CD4-positive, alpha-beta T cell treated with Interleukin-4 for 4 hours (primary cell): ENCODE measurements around the gene SERPINB6.
"Not testable (repeated sequence)": the region's sequence is repeated elsewhere in the genome, so short reads cannot be mapped to it uniquely, and the experiment has no call there.

Experiments used
- DNase-seq: peaks from one replicate; pipeline ENCODE4 v3.0.0-alpha.2; 2020

The SERPINB6 gene

DNA sequence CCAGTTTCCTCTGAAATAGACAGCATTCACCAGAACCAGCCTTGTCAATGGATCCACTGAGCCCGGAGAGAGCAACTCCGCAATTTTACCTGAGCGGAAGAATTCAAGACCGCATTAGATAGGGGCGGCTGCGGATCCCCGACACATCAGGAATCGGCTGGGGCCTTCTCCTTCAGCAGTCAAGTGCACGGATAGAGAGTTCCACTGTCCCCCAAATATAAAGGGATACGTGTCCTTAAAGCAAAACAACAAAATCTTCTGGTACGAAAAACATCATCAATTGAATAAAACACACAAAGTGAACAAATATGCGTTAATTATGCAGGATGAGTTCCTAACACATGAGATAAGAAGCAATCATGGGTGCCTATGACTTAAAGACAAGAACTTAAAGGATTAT, 18.3 kb downstream of the SERPINB6 start:
- no peak for DNase-seq

DNA sequence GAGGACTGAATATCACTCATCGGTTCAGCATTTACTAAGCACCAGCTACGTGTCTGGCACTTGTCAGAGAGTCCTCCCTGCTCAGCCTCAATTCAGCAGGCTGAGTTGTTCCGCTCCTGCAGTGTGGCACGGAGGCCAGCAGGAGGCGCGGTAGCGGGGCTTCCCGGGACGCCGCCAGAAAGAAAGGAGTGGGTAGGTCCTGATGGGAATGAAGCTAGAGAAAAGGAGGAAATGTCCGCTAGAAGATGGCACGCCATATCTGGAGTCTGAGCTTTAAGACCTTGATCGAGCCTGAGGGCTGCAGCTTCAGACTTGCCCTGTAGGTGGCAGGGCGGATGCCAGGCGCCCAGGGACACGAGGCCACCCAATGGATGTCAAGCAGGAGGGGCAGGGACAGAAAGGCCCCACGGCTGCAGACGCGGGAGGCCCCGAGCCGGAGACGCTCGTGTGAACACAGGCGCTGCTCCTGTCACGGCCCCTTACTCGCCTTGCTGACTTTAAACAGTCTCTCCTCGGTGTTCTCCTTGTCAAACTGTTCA, 18.7 kb downstream of the SERPINB6 start:
- peak; percentile 67 for DNase-seq

DNA sequence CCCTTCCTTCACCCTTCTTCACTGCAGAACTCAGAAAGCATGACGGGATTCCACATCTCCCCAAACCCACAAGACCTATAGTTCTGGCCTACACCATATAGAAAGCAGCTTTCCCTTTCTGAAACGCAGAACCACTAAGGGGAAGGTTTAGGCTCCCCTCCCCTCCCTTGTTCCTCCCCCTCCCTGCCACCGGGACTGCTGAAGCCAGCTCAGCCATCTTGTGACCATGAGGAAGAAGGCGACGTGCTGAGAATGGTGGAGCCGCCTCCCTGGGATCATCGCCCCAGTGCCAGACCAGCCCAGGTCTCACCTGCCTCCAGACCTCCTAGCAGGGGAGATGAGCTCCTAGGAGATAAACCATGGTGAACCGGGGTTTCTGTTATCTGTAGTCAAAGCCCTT, 19.6 kb downstream of the SERPINB6 start:
- DNase-seq, result no peak

DNA sequence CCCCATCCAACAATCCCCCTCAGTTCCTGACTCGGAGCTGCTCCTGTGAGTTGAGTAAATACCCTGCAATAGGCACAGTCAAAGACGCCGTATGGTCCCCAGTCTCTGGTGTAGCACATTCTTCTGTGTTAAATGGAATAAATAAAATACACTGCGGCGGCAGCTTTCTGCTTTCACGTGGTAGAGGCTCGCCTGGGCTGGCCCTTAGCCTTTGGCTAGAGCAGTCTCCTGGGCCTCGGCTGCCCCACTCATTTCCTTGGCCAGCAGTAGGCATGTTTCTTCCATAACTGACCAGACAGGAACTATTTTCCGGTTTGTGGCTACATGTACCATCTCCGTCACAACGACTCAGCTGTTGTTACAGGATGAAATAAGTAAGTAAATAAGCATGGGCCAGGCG, 20.7 kb downstream of the SERPINB6 start:
- DNase-seq, result no peak

DNA sequence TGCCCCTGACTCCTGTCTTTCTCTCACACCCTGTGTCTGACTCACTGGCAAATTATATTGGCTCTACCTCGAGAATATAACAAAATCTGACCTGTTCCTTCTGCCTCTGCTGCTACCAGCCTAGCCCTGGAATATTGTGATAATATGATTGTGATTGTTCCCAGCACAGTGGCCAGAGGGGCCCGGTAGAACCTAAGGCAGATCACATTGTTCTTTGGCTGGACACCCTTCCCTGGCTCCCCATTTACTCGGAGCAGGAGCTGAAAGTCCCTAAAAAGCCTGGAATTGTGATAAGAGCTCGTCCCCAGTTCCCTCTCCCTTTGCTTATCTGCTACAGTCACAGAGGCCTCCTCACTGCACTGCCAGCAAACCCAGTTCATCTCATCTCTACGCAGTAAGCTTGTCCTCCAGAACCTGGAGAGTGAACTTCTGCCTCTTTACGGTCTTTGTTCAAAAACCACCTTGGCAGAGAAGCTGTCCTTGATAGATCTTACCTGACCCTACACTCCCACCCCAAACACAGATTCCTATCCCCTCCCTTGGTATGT, 21.8 kb downstream of the SERPINB6 start:
- DNase-seq, result no peak

DNA sequence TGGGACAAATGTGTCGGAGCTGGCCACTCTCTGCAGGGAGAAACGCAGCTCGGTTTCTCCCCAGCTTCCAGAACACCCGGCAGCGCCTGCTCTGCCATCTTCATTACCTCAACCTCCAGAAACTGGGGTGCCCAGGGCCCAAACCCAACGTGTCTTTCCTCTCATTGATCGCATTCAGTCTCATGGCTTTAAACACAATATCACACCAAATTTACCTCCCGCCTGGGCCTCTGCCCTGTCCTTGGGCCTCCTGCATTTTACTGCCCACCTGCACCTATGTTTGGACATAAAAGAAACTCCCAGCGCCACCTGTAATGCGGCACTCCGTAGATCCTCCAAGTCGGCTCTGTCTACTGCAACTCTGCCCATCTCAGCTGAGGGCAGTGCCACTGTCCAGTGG, 22.2 kb downstream of the SERPINB6 start:
- DNase-seq, result no peak

DNA sequence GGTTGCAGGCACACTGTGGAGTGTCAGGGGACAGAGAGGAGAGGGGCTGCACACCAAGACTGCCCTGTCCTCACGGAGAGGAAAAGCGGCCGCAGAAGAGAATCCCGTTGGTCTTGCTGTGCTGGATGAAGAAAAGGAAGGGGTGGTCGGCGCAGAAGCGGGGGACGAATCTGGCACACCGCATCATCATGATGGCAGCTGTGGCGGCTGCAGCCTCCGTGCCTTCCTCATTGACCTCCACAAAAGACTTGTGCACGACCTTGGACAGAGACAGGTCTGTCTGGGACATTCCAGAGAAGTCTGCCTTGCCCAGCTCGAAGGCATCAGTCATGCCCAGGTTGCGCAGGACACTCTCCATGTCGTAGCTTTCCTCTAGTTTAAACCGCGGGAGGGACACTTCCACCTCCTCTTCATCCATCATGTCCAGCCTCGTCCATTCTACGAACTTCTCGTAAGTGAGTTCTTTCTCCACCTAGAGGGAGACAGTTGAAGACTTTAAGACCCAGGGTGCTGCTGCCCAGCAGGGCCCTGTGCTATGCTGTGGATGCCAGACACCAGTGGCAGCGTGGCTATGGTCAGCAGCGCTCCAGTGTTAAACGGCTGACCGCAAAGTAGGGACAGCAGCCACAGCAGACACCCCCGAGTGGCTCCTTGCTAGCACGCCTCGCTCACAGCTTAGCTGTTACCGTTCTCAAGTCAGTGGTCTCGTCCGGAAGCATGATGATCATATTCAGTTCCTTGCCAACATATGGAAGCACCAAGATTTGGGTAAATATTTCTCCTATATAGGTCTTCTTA, 22.9 kb downstream of the SERPINB6 start:
- no peak for DNase-seq

DNA sequence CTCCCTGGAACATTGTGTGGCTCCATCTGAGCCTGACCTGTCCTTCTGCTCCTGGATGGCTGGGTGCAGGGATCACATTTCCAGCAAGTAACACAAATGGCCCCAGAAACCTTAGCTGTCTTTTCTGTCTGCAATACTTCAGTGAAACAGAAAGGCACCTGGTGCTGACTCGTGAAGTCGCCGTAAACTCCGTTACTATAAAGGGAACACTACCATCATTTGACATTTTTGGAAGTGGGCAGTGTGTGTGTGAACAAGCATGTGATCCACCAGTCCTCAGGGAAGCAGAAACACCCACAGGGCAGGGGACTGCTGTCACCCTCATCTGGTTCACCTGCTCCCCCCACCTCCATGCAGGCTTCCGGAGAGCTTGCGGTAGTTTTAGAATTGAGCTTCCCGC, 23.9 kb downstream of the SERPINB6 start:
- DNase-seq, result no peak

DNA sequence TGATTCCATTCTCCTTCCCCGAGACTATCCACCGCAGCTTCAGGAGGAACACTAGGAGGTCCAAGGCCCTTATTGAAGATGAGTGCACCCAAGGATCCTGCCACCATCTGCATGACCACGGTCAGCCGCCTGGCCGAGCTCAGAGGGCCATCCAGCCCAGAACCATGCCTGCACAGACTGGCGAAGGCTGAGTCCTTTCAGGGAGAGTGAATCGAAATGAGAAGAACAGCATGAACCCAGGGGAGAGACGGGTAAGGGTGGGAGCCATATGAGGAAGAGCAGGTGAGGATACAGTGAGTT, 26.3 kb downstream of the SERPINB6 start:
- no peak for DNase-seq

DNA sequence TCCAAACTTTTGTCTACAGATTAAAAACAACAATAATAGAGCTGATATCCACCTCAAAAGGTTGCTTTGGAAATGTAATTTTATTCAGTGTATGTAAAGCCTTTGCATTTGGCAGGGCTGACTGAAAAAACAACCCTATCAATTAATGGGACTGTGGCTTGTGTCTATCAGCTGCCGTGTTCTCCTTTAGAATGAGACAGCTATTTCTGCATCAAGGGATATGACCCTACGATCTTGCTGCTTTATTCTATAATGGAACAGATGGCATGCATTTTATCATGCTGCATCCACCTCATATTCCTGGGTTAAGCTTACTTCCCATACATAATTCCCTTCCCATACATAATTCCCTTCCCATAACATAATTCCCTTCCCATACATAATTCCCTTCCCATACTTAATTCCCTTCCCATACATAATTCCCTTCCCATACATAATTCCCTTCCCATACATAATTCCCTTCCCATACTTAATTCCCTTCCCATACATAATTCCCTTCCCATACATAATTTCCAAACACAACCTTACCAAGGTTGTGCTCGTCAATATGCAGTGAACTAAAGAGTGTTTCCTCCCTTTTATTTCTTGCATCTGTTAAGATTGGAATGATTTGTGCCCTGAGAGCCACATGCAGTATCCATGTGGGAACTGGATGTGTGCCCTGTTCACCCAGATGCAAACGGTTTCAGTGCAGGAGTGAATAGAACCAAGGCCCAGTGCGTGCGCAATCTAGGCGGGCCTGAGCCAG, 26.8 kb downstream of the SERPINB6 start:
- no peak for DNase-seq

DNA sequence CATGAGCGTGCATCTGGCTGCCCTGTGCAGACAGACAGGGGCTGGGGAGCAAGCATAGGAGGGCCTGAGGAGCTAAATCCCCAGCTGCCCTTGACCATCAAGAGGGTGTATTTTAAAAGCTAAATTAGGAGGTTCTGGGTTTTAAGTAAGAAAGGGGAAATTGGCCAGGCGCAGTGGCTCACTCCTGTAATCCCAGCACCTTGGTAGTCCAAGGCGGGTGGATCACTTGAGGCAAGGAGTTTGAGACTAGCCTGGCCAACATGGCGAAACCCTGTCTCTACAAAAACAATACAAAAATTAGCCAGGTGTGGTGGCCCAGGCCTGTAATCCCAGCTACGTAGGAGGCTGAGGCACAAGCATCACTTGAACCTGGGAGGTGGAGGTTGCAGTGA, 27.8 kb downstream of the SERPINB6 start:
- no peak for DNase-seq

DNA sequence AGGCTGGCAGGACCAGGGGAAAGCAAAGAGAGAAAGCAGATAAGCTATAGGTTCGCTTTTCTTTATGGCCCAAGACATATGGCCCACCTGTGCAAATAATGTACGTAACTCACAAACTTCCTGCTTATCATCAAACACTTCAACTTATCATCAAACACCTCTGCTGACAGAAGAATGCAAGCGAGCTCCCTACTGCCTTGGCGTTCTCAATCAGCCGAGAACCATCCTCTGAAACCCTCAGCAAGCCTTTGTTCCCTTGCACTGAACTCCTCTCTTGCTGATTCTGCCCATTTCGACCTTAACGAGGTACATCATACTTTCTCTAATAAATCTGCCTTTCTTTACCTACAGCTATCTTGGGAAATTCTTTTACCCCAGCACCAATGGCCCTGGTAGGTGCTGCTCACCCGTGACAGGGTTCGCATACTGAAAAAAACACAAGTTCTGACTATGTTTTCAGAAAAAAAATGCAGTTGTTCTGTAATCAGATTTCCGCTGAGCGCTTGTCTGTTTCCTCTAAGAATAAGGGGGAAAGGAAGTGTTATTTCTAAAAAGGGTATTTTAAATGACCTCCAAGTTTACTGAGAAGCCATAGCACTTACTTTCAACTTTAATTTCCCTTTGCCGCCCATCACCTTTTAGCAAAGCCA, 28.3 kb downstream of the SERPINB6 start:
- peak; percentile 26 for DNase-seq

DNA sequence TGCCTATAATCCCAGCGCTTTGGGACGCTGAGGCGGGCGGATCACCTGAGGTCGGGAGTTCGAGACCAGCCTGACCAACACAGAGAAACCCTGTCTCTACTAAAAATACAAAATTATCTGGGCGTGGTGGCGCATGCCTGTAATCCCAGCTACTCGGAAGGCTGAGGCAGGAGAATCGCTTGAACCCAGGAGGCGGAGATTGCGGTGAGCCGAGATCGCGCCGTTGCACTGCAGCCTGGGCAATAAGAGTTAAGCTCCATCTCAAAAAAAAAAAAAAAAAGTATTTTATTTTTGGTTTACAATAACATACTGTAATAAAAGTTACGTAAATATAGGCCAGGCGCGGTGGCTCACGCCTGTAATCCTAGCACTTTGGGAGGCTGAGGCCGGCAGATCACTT, 29.3 kb downstream of the SERPINB6 start:
- DNase-seq, result not testable (repeated sequence)

DNA sequence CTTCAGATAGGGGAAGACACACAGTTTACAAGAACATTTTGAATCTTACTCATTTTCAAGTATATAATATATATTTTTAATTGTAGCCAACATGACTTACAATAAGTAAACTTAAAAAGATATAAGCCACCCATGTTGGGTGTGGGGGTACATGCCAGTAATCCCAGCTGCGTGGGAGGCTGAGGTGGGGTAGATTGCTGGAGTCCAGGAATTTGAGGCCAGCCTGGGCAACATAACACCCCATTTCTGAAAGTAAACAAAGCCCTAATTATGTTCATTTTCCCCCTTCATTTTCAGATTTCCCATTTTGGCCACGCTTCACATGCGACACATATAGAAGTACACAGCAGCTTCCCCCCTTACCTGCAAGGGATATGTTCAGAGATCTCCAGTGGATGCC, 30.5 kb downstream of the SERPINB6 start:
- no peak for DNase-seq

DNA sequence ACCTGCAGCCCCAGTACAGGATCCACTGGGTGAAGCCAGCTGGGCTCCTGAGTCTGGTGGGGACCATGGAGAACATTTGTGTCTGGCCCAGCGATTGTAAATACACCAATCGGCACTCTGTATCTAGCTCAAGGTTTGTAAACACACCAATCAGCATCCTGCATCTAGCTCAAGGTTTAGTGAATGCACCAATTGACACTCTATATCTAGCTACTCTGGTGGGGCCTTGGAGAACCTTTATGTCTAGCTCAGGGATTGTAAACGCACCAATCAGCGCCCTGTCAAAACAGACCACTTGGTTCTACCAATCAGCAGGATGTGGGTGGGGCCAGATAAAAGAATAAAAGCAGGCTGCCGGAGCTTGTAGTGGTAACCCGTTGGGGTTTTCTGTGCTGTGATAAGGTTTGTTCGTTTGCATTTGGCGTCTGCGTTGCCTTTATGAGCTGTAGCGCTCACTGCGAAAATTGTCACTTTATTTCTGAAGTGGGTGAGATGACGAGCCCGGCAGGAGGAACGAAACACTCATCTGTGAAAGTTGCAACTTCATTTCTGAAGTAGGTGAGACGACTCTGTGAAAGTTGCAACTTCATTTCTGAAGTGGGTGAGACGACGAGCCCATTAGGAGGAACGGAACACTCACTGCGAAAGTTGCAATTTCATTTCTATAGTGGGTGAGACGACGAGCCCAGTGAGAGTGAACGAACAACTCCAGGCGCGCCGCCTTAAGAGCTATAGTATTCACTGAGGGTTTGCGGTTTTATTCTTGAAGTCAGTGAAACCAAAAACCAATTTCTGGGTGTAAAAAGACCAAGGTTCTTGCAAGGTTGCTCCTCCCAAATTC, 31.1 kb downstream of the SERPINB6 start:
- DNase-seq, result peak; percentile 96

DNA sequence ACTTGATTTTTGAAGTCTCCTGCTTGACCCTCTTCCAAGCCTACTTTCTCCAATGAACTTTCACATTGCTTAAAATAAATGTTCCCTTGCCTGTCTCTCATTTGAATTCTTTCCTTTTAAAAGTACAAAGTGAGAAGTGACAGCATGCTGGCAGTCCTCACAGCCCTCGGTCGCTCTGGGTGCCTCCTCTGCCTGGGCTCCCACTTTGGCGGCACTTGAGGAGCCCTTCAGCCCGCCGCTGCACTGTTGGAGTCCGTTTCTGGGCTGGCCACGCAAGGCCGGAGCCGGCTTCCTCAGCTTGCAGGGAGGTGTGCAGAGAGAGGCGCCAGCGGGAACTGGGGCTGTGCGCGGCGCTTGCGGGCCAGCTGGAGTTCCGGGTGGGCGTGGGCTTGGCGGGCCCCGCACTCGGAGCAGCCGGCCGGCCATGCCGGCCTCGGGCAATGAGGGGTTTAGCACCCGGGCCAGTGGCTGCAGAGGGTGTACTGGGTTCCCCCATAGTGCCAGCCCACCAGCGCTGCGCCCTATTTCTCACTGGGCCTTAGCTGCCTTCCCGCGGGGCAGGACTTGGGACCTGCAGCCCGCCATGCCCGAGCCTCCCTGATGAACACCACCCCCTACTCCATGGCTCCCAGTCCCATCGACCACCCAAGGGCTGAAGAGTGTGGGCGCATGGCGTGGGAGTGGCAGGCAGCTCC, 31.9 kb downstream of the SERPINB6 start:
- no peak for DNase-seq

DNA sequence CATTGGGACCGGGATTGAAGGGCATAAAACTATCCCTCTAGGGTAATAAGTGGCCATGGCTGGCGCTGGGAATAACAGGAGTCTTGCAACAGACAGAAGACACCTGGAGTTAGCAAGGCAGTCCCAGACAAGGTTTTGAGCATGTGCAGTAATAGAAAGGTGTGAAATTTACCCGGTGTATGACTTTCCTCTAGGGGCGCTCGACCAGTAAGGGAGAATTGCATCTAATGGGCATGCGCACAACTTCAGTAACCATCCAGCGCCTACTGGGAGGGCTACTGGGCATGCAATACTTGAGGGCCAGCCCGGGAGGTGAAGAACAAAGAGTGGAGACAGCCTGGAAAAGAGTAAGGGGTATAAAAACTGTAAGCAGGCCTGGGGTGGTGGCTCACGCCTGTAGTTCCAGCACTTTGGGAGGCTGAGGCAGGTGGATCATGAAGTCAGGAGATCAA, 32.7 kb downstream of the SERPINB6 start:
- DNase-seq, result no peak

DNA sequence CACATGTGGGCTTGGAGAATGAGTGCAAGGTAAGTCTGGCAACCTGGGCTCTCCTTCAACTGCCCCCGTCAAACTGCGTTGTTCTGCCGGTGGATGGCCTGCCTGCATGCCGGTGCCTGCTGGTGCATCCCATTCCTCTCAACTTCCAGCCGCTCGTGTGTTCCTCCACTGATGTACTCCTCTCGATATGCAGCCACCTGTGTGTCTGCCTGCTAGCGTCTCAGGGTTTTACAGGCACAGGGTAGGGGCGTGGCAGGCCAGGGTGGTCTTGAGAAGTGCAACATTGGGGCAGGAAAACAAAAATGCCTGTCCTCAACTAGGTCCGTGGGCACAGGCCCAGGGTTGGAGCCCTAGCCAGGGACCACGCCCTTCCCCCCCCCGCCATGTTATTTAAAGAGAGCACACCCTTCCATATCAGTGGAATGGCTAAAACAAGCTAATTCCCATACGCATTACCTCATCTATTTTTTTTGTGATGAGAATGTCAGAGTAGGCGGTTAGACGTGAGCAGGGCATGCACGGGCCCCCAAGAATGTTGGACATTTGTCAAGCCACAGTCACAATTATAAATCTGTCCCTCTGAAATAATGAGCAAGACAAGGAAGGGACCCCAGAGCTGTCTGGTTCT, 33.2 kb downstream of the SERPINB6 start:
- no peak for DNase-seq

DNA sequence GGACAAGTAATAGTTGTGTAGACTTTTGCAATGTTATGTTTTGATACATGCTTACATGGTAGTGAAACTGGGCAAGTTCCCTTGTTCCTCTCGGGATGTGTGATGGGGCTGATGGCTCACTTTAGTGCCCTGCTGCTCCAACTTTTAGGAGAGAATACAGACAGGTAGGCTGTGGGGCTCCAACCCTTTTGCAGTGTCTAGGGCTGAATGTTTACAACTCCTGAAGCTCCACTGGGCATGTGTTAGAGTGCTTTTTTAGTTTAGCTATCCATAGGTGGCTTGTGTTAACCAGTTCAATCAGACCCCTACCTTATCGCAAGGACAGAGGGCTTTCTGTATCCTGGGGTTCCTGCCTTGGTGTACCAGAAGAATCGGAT, 33.8 kb downstream of the SERPINB6 start:
- no peak for DNase-seq

DNA sequence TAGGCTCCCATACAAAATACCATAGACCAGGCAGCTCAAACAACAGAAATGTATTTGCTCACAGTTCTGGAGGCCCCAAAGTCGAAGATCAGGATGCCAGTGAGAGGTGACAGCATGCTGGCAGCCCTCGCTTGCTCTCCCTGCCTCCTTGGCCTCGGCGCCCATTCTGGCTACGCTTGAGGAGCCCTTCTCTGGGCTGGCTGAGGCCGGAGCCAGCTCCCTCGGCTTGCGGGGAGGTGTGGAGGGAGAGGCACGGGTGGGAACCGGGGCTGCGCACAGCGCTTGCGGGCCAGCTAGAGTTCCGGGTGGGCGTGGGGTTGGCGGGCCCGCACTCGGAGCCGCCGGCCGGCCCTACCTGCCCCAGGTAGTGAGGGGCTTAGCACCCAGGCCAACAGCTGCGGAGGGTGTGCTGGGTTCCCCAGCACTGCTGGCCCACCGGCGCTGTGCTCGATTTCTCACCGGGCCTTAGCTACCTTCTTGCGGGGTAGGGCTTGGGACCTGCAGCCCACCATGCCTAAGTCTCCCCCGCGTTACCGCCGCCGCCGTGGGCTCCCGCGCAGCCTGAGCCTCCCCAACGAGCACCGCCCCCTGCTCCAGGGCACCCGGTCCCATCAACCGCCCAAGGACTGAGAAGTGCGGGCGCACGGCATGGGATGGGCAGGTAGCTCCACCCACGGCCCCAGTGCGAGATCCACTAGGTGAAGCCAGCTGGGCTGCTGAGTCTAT, 35.6 kb downstream of the SERPINB6 start:
- DNase-seq, result no peak

DNA sequence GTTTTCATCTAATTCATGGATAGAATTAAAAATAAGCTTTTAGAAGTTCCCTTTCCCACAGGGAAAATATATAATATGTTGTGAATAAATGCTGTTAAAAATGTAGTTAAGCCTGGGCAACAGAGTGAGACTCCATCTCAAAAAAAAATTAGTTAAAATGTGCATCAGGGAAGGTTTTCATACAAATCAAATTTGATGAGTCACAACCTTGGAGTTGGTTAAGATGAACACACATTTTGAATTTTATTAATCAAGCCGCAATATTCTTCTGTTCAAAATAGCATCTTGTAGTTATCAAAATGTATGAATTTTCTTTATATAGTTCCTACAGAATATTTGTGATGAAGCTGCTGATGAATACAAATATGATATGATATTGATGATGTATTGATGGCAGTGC, 37.3 kb downstream of the SERPINB6 start:
- no peak for DNase-seq
